GM19395 (cell line): Measurements from ENCODE around the gene NKAIN2.
"Not testable (repeated sequence)": the region's sequence is repeated elsewhere in the genome, so short reads cannot be mapped to it uniquely, and the experiment has no call there.

Experiments used
- ATAC-seq: cut with Tn5 transposase; IDR thresholded peaks from one replicate; pipeline ENCODE4 v1.9.1; 2021; ENCODE audit warnings: mild to moderate bottlenecking, moderate library complexity; ENCODE audit not compliant: unreplicated experiment

Gene NKAIN2

GRCh38 chr6:124551711-124552233 is 748.1 kb downstream of the NKAIN2 start:
- no peak for ATAC-seq

- no peak for ATAC-seq
Observed at GRCh38 chr6:124557873-124558272, 754.2 kb downstream of the NKAIN2 start.

GRCh38 chr6:124560078-124560477 is 756.4 kb downstream of the NKAIN2 start:
- not testable (repeated sequence) for ATAC-seq

- no peak for ATAC-seq
Observed at GRCh38 chr6:124560873-124561567, 757.4 kb downstream of the NKAIN2 start.

GRCh38 chr6:124561635-124562130 is 758.0 kb downstream of the NKAIN2 start:
- ATAC-seq, result no peak

- not testable (repeated sequence) for ATAC-seq
Observed at GRCh38 chr6:124564125-124564524, 760.5 kb downstream of the NKAIN2 start.

- ATAC-seq, result no peak
Observed at GRCh38 chr6:124567401-124567800, 763.7 kb downstream of the NKAIN2 start.

- ATAC-seq, result no peak
Observed at GRCh38 chr6:124573953-124574352, 770.3 kb downstream of the NKAIN2 start.

- ATAC-seq, result no peak
Observed at GRCh38 chr6:124577734-124578281, 774.1 kb downstream of the NKAIN2 start.

- no peak for ATAC-seq
Observed at GRCh38 chr6:124590001-124590400, 786.3 kb downstream of the NKAIN2 start.

GRCh38 chr6:124599656-124600055 is 796.0 kb downstream of the NKAIN2 start:
- no peak for ATAC-seq

- no peak for ATAC-seq
Observed at GRCh38 chr6:124604719-124605118, 801.1 kb downstream of the NKAIN2 start.

GRCh38 chr6:124607119-124607627 is 803.5 kb downstream of the NKAIN2 start:
- no peak for ATAC-seq

- ATAC-seq, result no peak
Observed at GRCh38 chr6:124613031-124613430, 809.4 kb downstream of the NKAIN2 start.

GRCh38 chr6:124622351-124622750 is 818.7 kb downstream of the NKAIN2 start:
- no peak for ATAC-seq

GRCh38 chr6:124633655-124634054 is 830.0 kb downstream of the NKAIN2 start:
- no peak for ATAC-seq

GRCh38 chr6:124640432-124640831 is 836.8 kb downstream of the NKAIN2 start:
- ATAC-seq, result no peak

- no peak for ATAC-seq
Observed at GRCh38 chr6:124655866-124656265, 852.2 kb downstream of the NKAIN2 start.

- ATAC-seq, result no peak
Observed at GRCh38 chr6:124658053-124658452, 854.4 kb downstream of the NKAIN2 start.

- no peak for ATAC-seq
Observed at GRCh38 chr6:124659427-124659826, 855.8 kb downstream of the NKAIN2 start.

GRCh38 chr6:124660185-124660584 is 856.5 kb downstream of the NKAIN2 start:
- no peak for ATAC-seq

- ATAC-seq, result no peak
Observed at GRCh38 chr6:124661097-124661661, 857.5 kb downstream of the NKAIN2 start.
